D721Med (cell line): ENCODE data around the gene JMJD1C.
A peak's percentile ranks its signal among the peaks of the same experiment; 100 is the strongest.

ENCODE experiments used
- DNase-seq: peaks from one replicate; pipeline ENCODE4 v3.0.0; 2011; ENCODE audit warnings: low spot score; ENCODE audit not compliant: insufficient read length
- FAIRE-seq: peaks from 2 replicates; lab custom pipeline; 2011; peaks lifted over from hg19 to GRCh38; lab: Jason Lieb, UNC
- TF ChIP-seq, protein P1 (sequence below): IDR thresholded peaks from 2 replicates; pipeline ENCODE4 v1.5.1; 2012; ENCODE audit warnings: mild to moderate bottlenecking, control low read depth; ENCODE audit not compliant: insufficient read depth; ENCODE audit errors: missing control alignments

JMJD1C gene

DNA sequence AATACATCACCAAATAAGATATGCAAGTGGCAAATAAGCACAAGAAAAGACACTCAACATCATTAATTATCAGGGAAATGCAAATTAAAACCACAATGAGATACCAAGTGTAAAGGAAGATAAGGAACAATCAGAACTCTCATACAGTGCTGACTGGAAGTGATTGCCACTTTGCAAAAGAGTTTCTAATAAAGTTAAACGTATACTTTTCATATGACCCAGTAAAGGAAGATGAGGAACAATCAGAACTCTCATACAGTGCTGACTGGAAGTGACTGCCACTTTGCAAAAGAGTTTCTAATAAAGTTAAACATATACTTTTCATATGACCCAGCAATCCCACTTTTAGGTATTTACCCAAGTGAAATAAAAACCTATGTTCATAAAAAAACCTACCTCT lies 12.2 kb upstream of the JMJD1C start:
- DNase-seq (no peak), FAIRE-seq (no peak)
- TF ChIP-seq, protein P1, sequence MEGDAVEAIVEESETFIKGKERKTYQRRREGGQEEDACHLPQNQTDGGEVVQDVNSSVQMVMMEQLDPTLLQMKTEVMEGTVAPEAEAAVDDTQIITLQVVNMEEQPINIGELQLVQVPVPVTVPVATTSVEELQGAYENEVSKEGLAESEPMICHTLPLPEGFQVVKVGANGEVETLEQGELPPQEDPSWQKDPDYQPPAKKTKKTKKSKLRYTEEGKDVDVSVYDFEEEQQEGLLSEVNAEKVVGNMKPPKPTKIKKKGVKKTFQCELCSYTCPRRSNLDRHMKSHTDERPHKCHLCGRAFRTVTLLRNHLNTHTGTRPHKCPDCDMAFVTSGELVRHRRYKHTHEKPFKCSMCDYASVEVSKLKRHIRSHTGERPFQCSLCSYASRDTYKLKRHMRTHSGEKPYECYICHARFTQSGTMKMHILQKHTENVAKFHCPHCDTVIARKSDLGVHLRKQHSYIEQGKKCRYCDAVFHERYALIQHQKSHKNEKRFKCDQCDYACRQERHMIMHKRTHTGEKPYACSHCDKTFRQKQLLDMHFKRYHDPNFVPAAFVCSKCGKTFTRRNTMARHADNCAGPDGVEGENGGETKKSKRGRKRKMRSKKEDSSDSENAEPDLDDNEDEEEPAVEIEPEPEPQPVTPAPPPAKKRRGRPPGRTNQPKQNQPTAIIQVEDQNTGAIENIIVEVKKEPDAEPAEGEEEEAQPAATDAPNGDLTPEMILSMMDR, result no peak

DNA sequence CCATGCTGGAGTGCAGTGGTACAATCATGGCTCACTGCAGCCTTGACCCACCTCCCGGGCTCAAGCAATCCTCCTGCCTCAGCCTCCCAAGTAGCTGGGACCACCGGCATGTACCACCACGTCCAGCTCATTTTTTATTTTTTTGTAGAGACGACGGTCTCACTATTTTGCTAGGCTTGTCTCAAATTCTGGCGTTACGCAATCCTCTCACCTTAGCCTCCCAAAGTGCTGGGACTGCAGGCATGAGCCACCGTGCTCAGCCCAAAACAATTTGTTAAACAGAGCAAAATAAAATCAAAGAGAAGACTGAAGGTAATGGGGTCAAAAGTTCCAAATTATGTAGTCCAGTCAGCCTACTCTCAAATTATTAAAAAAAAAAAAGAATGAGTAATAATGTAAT lies 8.7 kb upstream of the JMJD1C start:
- TF ChIP-seq, protein P1, result no peak
- no peak for FAIRE-seq
- no peak for DNase-seq

DNA sequence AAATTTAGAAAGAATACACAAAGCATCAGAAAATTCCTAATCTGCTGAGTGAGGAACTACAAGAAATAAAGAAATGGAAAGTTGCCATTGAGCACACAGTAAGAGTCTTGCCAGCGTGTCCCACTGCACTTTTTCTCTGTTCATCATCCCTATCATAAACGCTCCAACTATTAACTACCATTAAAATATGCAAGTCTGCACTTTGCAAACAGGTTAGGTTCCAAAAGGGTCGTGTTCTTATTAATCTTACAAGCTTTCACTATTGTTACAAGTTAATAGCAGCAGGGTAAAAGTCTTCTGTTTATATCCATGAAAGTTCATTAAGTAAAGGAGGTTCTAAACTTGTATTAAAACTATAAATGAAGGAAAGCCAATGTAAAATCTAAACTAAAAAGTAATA lies 5.2 kb upstream of the JMJD1C start:
- TF ChIP-seq, protein P1, result no peak
- FAIRE-seq, result no peak

GRCh38 chr10:63468947-63469346 lies 3.2 kb upstream of the JMJD1C start:
- TF ChIP-seq, protein P1, result no peak

More for the DNA sequence above, 5.2 kb upstream of the JMJD1C start:
- no peak for DNase-seq

GRCh38 chr10:63467841-63468240 lies 2.1 kb upstream of the JMJD1C start:
- no peak for FAIRE-seq

More at GRCh38 chr10:63468947-63469346, 3.2 kb upstream of the JMJD1C start:
- DNase-seq (no peak), FAIRE-seq (no peak)

DNA sequence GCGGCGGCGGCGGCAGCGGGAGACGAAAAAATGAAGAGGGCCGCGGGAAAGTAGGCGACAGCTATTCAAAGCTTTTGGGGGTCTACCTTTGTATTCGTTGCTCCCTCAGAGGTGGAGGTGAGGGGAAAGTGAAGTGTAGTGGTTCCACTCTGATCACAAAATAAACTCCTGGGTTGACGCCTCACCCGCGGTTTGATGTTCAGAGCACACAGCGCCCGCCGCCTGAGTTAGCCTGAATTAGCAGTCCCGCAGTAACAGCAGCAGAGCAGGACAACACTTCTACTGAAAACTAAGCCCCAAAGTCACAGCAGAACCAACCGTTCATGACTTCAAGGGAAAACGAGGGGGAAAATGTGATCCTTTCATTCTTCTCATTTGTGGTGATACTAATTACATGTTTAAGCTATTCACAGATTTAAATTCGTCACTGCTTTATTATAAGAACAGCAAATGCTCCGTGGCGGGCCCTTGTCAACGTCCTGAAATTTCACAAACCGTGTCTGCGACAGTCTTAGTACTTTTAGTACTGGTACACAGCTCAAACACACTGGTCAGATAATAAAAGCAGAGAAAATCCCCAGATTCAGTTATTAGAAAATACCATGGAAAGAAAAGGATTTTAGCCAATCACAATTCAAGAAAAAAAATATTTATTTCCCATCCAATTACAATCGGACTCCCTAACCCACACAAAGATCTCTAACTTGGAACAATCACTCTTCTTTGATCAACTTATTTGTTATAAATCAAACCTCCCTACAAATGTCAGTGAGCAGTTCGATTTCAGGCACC lies 563 bp upstream of the JMJD1C start:
- peak; percentile 14 for DNase-seq
- no peak for FAIRE-seq
- TF ChIP-seq, protein P1, result no peak

More at GRCh38 chr10:63467841-63468240, 2.1 kb upstream of the JMJD1C start:
- no peak for DNase-seq
- TF ChIP-seq, protein P1, result no peak
